Nephron progenitor cell (in vitro differentiated cells): ENCODE measurements around the gene AGBL2.

Source experiments
- DNase-seq: peaks from one replicate; pipeline ENCODE4 v3.0.0; 2021
- H3K27ac Mint-ChIP-seq: 2 replicates; pipeline ENCODE4 v1.8.0; 2021; ENCODE audit warnings: mild to moderate bottlenecking, moderate library complexity, mixed read lengths
- H3K27me3 Mint-ChIP-seq: 2 replicates; pipeline ENCODE4 v1.8.0; 2021; ENCODE audit warnings: mild to moderate bottlenecking, low read depth, mixed read lengths; ENCODE audit not compliant: poor library complexity
- H3K36me3 Mint-ChIP-seq: 2 replicates; pipeline ENCODE4 v1.8.0; 2021; ENCODE audit warnings: low read depth, mixed read lengths
- H3K4me1 Mint-ChIP-seq: 2 replicates; pipeline ENCODE4 v1.8.0; 2021; ENCODE audit warnings: mixed read lengths
- H3K4me3 Mint-ChIP-seq: 2 replicates; pipeline ENCODE4 v1.8.0; 2021; ENCODE audit warnings: mild to moderate bottlenecking, moderate library complexity, mixed read lengths
- H3K9me3 Mint-ChIP-seq: 2 replicates; pipeline ENCODE4 v1.8.0; 2021; ENCODE audit warnings: mild to moderate bottlenecking, moderate library complexity, mixed read lengths
- TF ChIP-seq, protein P1 (sequence below): fragments of 200-600 bp; sonication (generic); IDR thresholded peaks from 2 replicates; pipeline ENCODE4 v1.5.0; 2021; ENCODE audit warnings: antibody characterized with exemption

AGBL2 gene

DNA sequence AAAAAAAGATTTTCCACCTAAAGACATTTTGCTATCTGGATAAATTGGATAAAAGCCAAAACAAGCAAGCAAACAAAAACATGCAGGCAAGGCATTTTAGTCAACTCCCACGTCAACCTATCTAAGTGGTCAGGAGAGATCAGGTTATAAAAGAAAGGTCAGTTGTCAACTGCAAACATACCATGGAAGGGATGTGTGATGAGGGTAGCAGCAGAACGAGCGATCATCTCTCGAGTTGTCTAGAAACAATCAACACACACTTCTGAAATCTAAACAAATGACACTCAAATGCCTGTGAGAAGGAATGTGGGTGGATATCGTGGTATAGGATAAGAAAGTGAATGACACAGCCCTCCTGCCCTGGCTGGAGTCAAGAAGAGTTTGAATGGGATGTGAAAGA is 83.7 kb downstream of the AGBL2 start:
- Mint-ChIP-seq H3K27me3 (no peaks in the 10 kb centered on the region), H3K27ac (no peak overlapping the region), H3K9me3 (no peaks in the 10 kb centered on the region), H3K36me3 (peaks cover 69% of the 10 kb centered on the region), H3K4me3 (no peak overlapping the region), H3K4me1 (no peaks in the 10 kb centered on the region)
- DNase-seq = no peak
- TF ChIP-seq, protein P1, sequence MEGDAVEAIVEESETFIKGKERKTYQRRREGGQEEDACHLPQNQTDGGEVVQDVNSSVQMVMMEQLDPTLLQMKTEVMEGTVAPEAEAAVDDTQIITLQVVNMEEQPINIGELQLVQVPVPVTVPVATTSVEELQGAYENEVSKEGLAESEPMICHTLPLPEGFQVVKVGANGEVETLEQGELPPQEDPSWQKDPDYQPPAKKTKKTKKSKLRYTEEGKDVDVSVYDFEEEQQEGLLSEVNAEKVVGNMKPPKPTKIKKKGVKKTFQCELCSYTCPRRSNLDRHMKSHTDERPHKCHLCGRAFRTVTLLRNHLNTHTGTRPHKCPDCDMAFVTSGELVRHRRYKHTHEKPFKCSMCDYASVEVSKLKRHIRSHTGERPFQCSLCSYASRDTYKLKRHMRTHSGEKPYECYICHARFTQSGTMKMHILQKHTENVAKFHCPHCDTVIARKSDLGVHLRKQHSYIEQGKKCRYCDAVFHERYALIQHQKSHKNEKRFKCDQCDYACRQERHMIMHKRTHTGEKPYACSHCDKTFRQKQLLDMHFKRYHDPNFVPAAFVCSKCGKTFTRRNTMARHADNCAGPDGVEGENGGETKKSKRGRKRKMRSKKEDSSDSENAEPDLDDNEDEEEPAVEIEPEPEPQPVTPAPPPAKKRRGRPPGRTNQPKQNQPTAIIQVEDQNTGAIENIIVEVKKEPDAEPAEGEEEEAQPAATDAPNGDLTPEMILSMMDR = no peak

DNA sequence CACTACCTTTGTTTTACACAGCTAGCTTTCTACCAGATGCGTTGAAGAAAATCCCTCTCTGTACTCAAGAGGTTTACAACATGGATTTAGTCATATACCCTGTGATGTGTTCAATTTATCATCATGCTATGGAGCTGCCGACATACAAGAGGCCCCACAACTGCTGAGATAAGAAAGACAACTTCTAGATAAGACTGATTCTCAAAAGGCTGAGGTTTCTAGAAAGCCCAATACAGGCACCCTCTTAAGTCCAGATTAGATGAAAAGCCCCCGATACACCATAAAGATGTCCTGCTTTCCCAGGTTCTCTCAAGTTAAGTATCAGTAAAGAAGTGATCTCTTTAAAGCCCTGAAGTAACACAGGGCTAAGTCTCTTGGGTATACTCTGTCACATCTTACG is 87.1 kb downstream of the AGBL2 start:
- Mint-ChIP-seq H3K4me3 (no peak overlapping the region), H3K9me3 (no peaks in the 10 kb centered on the region), H3K27ac (no peak overlapping the region), H3K4me1 (no peaks in the 10 kb centered on the region), H3K36me3 (peaks cover 71% of the 10 kb centered on the region), H3K27me3 (no peaks in the 10 kb centered on the region)
- no peak for DNase-seq
- TF ChIP-seq, protein P1 = no peak

DNA sequence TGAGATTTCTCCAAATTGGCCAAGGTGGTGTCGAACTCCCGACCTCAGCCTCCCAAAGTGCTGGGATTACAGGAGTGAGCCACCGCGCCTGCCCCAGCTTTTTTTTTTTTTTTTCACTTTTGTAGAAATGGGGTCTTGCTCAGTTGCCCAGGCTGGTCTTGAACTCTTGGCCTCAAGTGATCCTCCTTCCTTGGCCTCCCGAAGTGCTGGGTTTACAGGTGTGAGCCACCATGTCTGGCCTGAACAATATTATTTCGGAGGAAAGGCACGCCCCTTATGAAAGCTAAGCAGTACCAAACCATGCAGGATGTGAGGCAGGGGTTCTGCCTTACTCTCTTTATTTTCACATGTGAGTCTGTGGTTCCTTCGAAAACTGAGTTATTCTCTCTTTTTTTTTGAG is 88.9 kb downstream of the AGBL2 start:
- Mint-ChIP-seq H3K27me3 (no peaks in the 10 kb centered on the region), H3K4me1 (no peaks in the 10 kb centered on the region), H3K27ac (no peak overlapping the region), H3K4me3 (no peak overlapping the region), H3K36me3 (peaks cover 71% of the 10 kb centered on the region), H3K9me3 (no peaks in the 10 kb centered on the region)
- no peak for DNase-seq
- TF ChIP-seq, protein P1 = no peak

DNA sequence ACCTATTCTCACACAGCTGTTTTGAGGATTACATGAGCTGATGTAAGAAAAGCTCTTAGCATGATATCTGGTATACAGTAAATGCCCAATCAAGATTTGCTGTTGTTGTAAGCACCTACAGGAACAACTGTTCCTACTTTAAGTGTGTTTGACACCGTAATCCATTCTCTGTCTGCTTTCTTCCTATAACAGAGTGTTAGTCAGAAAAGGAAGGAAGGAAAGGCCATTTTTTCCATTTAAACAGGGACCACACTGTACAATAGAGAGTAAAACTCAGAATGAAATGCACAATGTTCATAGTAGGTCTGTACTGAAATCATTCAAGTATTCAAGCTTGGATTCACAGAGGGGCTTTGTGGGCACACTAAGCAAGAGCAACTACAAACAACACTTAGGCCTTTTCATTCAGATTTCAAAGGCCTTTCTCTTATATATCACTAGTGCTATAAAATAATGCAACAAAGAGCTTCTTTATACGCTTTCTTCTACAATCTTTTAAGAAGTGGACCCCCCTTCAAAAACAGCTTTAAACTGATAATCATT is 94.3 kb downstream of the AGBL2 start:
- Mint-ChIP-seq H3K27me3 (no peaks in the 10 kb centered on the region), H3K9me3 (no peaks in the 10 kb centered on the region), H3K27ac (no peak overlapping the region), H3K36me3 (peaks cover 34% of the 10 kb centered on the region), H3K4me1 (no peaks in the 10 kb centered on the region), H3K4me3 (no peak overlapping the region)
- DNase-seq = no peak
- TF ChIP-seq, protein P1 = no peak

DNA sequence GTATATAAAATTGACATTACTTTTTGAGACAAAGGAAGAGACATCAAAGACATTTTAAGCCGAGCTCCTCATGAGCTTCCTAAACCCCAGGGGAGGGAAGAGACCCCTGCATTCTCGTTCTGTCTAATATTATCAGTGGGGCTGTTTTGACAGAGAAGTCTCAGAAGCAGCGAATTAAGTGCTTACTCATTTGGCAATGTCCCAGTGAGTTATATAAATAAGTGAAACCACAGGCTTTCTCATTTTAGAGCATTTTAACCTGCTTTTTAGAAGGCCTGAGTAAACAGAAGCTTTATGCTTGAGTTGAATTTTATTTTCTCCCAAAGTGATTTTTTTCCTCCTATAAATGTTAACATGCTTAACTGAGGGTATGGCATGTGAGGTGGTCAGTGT is 97.8 kb downstream of the AGBL2 start:
- TF ChIP-seq, protein P1 = no peak
- Mint-ChIP-seq H3K4me3 (no peak overlapping the region), H3K4me1 (no peaks in the 10 kb centered on the region)

DNA sequence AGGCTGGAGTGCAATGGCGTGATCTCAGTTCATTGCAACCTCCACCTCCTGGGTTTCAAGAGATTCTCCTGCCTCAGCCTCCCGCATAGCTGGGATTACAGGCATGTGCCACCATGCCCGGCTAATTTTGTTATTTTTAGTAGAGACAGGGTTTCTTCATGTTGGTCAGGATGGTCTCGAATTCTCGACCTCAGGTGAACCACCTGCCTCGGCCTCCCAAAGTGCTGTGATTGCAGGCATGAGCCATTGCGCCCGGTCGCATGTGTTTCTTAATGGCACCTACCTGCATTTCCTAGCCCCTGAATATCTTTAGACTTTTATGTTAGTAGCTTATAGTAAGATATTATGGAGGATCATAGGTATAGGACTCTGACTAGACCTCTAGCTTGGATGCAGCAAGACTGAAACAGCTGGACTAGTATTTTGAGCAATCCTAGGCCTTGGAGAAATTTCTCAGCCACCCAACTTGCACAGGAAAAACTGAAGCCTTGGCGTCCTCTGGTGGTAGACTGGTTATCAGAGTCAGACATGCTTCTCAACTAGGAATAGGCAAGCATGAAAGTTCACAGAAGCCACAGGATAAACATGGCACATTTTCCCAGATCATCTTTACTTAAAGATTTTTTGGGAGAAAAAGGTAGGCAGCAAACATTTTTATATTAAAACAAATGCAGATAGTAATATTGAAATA is 98.3 kb downstream of the AGBL2 start:
- no peaks in the 10 kb centered on the region for H3K9me3 Mint-ChIP-seq
- H3K27ac Mint-ChIP-seq = no peak overlapping the region
- no peak overlapping the region for H3K4me3 Mint-ChIP-seq
- H3K4me1 Mint-ChIP-seq = no peaks in the 10 kb centered on the region
- H3K27me3 Mint-ChIP-seq = no peaks in the 10 kb centered on the region
- TF ChIP-seq, protein P1 = peak; percentile 72
- peak; percentile 39 for DNase-seq
- peaks cover 12% of the 10 kb centered on the region for H3K36me3 Mint-ChIP-seq

More for the DNA sequence above, 97.8 kb downstream of the AGBL2 start:
- Mint-ChIP-seq H3K9me3 (no peaks in the 10 kb centered on the region), H3K27me3 (no peaks in the 10 kb centered on the region), H3K36me3 (peaks cover 14% of the 10 kb centered on the region), H3K27ac (peak overlapping the region; percentile 10)
- DNase-seq = no peak
